MCF 10A (cell line): ENCODE measurements around the gene TRIM44. TPM values are rescaled to one million over a fixed set of nuclear protein-coding genes. Genes with fewer than 3 reads are reported as not detected.

ENCODE experiments used
- BruUV-seq: library from RNA; stranded (reverse); fragments of 400-500 nt; replicated peaks from 2 replicates; lab custom pipeline; 2021; lab: Mats Ljungman, UMichigan
- CTCF ChIA-PET: fragments of 300-600 bp; sonication (Branson Sonifier 250); formaldehyde crosslinking; extraction: SDS; loops from one replicate; lab custom pipeline; 2021; ENCODE audit warnings: antibody characterized with exemption, inconsistent platforms; lab: Yijun Ruan, JAX
- POLR2A ChIA-PET: fragments of 300-600, 350-650 bp; sonication (Branson Sonifier 250); formaldehyde crosslinking; extraction: SDS; loops from one replicate; lab custom pipeline; 2020; ENCODE audit warnings: antibody characterized with exemption, inconsistent platforms; lab: Yijun Ruan, JAX
- DNase-seq: peaks from one replicate; pipeline ENCODE4 v3.0.0-alpha.2; 2018; ENCODE audit not compliant: unreplicated experiment
- H3K27ac Mint-ChIP-seq: one replicate; pipeline ENCODE4 v1.8.0; 2022; ENCODE audit warnings: mild to moderate bottlenecking, low read depth, mixed read lengths; ENCODE audit not compliant: unreplicated experiment
- H3K27me3 Mint-ChIP-seq: one replicate; pipeline ENCODE4 v1.8.0; 2022; ENCODE audit warnings: mixed read lengths; ENCODE audit not compliant: insufficient read depth, unreplicated experiment
- H3K36me3 Mint-ChIP-seq: one replicate; pipeline ENCODE4 v1.8.0; 2022; ENCODE audit warnings: mild to moderate bottlenecking, moderate library complexity, mixed read lengths; ENCODE audit not compliant: insufficient read depth, unreplicated experiment
- H3K4me1 Mint-ChIP-seq: one replicate; pipeline ENCODE4 v1.8.0; 2022; ENCODE audit warnings: mixed read lengths; ENCODE audit not compliant: insufficient read depth, unreplicated experiment
- H3K4me3 Mint-ChIP-seq: one replicate; pipeline ENCODE4 v1.8.0; 2022; ENCODE audit warnings: mild to moderate bottlenecking, moderate library complexity, mixed read lengths; ENCODE audit not compliant: unreplicated experiment
- H3K9me3 Mint-ChIP-seq: one replicate; pipeline ENCODE4 v1.8.0; 2022; ENCODE audit warnings: mixed read lengths; ENCODE audit not compliant: unreplicated experiment
- CTCF ChIP-seq: fragments of 200-600 bp; IDR thresholded peaks from one replicate; pipeline ENCODE4 v1.8.0; 2022; ENCODE audit warnings: antibody characterized with exemption, mild to moderate bottlenecking; ENCODE audit not compliant: unreplicated experiment
- intact Hi-C: fragments of 100-400 bp; cut with micrococcal nuclease; formaldehyde crosslinking; loops from 2 replicates; pipeline ENCODE4 v1.14.1; 2022
- total RNA-seq: library from RNA; stranded (reverse); gene quantifications from 2 replicates; pipeline ENCODE4 v1.2.3, GENCODE V29; 2022

Gene TRIM44
- total RNA-seq, 1 experiment from 2014 or later, result 103 TPM

- no peak overlapping the region for H3K4me3 Mint-ChIP-seq
- no peak for DNase-seq
- H3K27me3 Mint-ChIP-seq, result no peaks in the 10 kb centered on the region
- no TSS peak for BruUV-seq
- peaks cover 4% of the 10 kb centered on the region for H3K36me3 Mint-ChIP-seq
- H3K9me3 Mint-ChIP-seq, result peaks cover 8% of the 10 kb centered on the region
- POLR2A ChIA-PET, result interaction anchor here (0.7 to 1.3 kb wide), 2 partner anchors 10 to 593 kb away, joined by 3 to 5 read pairs; no protein-coding TSS in a partner anchor
- CTCF ChIA-PET, result interaction anchor here (2.0 kb wide), 1 partner anchor 43 kb away, joined by 6 read pairs; no protein-coding TSS in a partner anchor
- H3K27ac Mint-ChIP-seq, result no peak overlapping the region
- TF ChIP-seq CTCF, result no peak
- H3K4me1 Mint-ChIP-seq, result no peaks in the 10 kb centered on the region
- intact Hi-C loops, result no loop called here
Measured at GRCh38 chr11:35779409-35779808, 116.8 kb downstream of the TRIM44 start.

DNA sequence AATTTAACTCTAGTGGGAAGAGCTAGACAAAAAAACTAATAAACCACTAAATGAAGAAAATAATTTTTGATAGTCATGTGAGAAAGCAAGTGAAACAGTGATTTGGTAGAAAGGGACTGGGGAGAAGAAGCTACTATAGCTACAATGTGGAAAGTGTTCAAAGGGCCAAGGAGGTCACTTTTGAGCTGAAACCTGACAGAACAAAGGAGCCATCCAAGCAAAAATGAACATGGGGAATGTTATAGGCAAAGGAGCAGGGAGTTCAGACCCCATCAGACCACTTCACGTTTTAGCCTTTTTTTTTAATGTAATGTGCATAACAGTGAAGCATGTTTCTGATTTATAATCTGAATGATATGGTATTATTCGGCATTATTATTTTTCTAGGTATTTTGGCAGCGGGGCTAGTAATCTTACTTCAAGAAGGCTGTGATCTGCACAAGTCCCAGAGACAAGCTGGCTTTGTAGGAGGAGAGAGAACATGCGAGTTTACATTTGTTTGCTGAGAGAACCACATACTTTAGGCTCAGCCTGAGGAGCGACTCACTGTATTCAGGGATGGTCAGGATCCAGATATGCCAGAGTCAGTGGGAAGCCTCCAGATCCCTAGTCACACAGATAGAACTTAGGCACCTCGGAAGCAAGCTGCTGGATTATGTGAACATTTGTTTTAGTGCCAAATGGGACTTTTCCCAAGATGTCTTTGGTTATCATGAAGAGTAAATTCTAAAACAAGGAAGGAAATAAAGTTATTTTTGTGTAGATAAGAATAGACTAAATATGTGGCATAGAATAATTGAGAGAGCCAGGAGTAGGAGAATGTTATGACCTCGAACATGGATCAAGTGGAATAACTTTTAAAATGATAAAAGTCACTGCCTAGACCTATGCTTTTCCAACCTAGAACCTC is 118.6 kb downstream of the TRIM44 start:
- no peak for TF ChIP-seq CTCF
- Mint-ChIP-seq H3K27me3 (no peaks in the 10 kb centered on the region), H3K4me3 (no peak overlapping the region), H3K9me3 (peaks cover 8% of the 10 kb centered on the region), H3K27ac (no peak overlapping the region), H3K4me1 (peaks cover 12% of the 10 kb centered on the region), H3K36me3 (peaks cover 4% of the 10 kb centered on the region)
- intact Hi-C loops, result no loop called here
- CTCF ChIA-PET, result interaction anchor here (0.6 to 1.5 kb wide), 7 partner anchors 9 to 288 kb away, joined by 3 to 4 read pairs (median 3); partner anchors contain the start of gene FJX1
- POLR2A ChIA-PET, result interaction anchor here (0.9 kb wide), 1 partner anchor 11 kb away, joined by 3 read pairs; no protein-coding TSS in a partner anchor
- no TSS peak for BruUV-seq
- DNase-seq, result no peak

- POLR2A ChIA-PET, result interaction anchor here (0.9 kb wide), 1 partner anchor 12 kb away, joined by 3 read pairs; no protein-coding TSS in a partner anchor
- no TSS peak for BruUV-seq
Measured at GRCh38 chr11:35781861-35782470, 119.4 kb downstream of the TRIM44 start.

More at GRCh38 chr11:35781861-35782470, 119.4 kb downstream of the TRIM44 start:
- peaks cover 4% of the 10 kb centered on the region for H3K36me3 Mint-ChIP-seq
- CTCF ChIA-PET, result interaction anchor here (0.6 to 1.5 kb wide), 3 partner anchors 9 to 164 kb away, joined by 3 to 4 read pairs (median 3); partner anchors contain the start of gene FJX1
- intact Hi-C loops, result no loop called here
- H3K4me3 Mint-ChIP-seq, result no peak overlapping the region
- peaks cover 8% of the 10 kb centered on the region for H3K9me3 Mint-ChIP-seq
- no peak for DNase-seq
- no peak overlapping the region for H3K27ac Mint-ChIP-seq
- no peak for TF ChIP-seq CTCF
- H3K4me1 Mint-ChIP-seq, result peaks cover 20% of the 10 kb centered on the region
- H3K27me3 Mint-ChIP-seq, result no peaks in the 10 kb centered on the region
